HEK293 (cell line): Measurements from ENCODE around the gene COL5A1.

Source experiments
- GLIS2 ChIP-seq: fragments of 450-650 bp; formaldehyde crosslinking; IDR thresholded peaks from 2 replicates; pipeline ENCODE4 v1.5.1; 2016; ENCODE audit warnings: missing biosample characterization, missing genetic modification characterization
- RBAK ChIP-seq: fragments of 450-650 bp; formaldehyde crosslinking; IDR thresholded peaks from 2 replicates; pipeline ENCODE4 v1.5.1; 2016; ENCODE audit warnings: missing biosample characterization, missing genetic modification characterization
- SCRT2 ChIP-seq: fragments of 450-650 bp; formaldehyde crosslinking; IDR thresholded peaks from 2 replicates; pipeline ENCODE4 v1.5.1; 2016; ENCODE audit warnings: missing biosample characterization, missing genetic modification characterization
- TCF7L2 ChIP-seq: IDR thresholded peaks from 2 replicates; pipeline ENCODE4 v1.6.1; 2011; ENCODE audit warnings: low read depth, mild to moderate bottlenecking, inconsistent platforms, low read length, moderate library complexity, borderline replicate concordance
- WT1 ChIP-seq: fragments of 450-650 bp; formaldehyde crosslinking; IDR thresholded peaks from 2 replicates; pipeline ENCODE4 v1.5.1; 2016; ENCODE audit warnings: missing biosample characterization, missing genetic modification characterization
- ZBTB48 ChIP-seq: fragments of 450-650 bp; formaldehyde crosslinking; IDR thresholded peaks from 2 replicates; pipeline ENCODE4 v1.5.1; 2016; ENCODE audit warnings: missing biosample characterization, missing genetic modification characterization
- ZBTB7A ChIP-seq: fragments of 450-650 bp; formaldehyde crosslinking; IDR thresholded peaks from 2 replicates; pipeline ENCODE4 v1.5.1; 2016; ENCODE audit warnings: low read depth, missing biosample characterization, missing genetic modification characterization
- ZFHX2 ChIP-seq: fragments of 450-650 bp; formaldehyde crosslinking; conservative IDR thresholded peaks from 2 replicates; pipeline ENCODE4 v1.5.1; 2016; ENCODE audit warnings: missing biosample characterization, missing genetic modification characterization
- ZFP37 ChIP-seq: fragments of 450-650 bp; formaldehyde crosslinking; IDR thresholded peaks from 2 replicates; pipeline ENCODE4 v1.5.1; 2016; ENCODE audit warnings: missing biosample characterization, missing genetic modification characterization
- ZIC2 ChIP-seq: fragments of 450-650 bp; formaldehyde crosslinking; IDR thresholded peaks from 2 replicates; pipeline ENCODE4 v1.5.1; 2016; ENCODE audit warnings: missing biosample characterization, missing genetic modification characterization
- ZNF121 ChIP-seq: fragments of 450-650 bp; formaldehyde crosslinking; IDR thresholded peaks from 2 replicates; pipeline ENCODE4 v1.5.1; 2016; ENCODE audit warnings: missing biosample characterization, missing genetic modification characterization
- ZNF175 ChIP-seq: fragments of 450-650 bp; formaldehyde crosslinking; IDR thresholded peaks from 2 replicates; pipeline ENCODE4 v1.5.1; 2016; ENCODE audit warnings: missing biosample characterization, missing genetic modification characterization
- ZNF19 ChIP-seq: fragments of 450-650 bp; formaldehyde crosslinking; IDR thresholded peaks from 2 replicates; pipeline ENCODE4; 2016; ENCODE audit warnings: missing biosample characterization, missing genetic modification characterization, low read depth
- ZNF202 ChIP-seq: fragments of 450-650 bp; formaldehyde crosslinking; IDR thresholded peaks from 2 replicates; pipeline ENCODE4 v1.5.1; 2016; ENCODE audit warnings: missing biosample characterization, missing genetic modification characterization, borderline replicate concordance
- ZNF24 ChIP-seq: fragments of 450-650 bp; formaldehyde crosslinking; IDR thresholded peaks from 2 replicates; pipeline ENCODE4 v1.5.1; 2016; ENCODE audit warnings: missing biosample characterization, missing genetic modification characterization
- ZNF394 ChIP-seq: fragments of 450-650 bp; formaldehyde crosslinking; IDR thresholded peaks from 2 replicates; pipeline ENCODE4 v1.5.1; 2016; ENCODE audit warnings: missing biosample characterization, missing genetic modification characterization, mild to moderate bottlenecking, moderate library complexity, borderline replicate concordance
- ZNF426 ChIP-seq: fragments of 450-650 bp; formaldehyde crosslinking; IDR thresholded peaks from 2 replicates; pipeline ENCODE4 v1.5.1; 2017; ENCODE audit warnings: missing biosample characterization, missing genetic modification characterization, mild to moderate bottlenecking, inconsistent platforms, moderate library complexity
- ZNF544 ChIP-seq: fragments of 450-650 bp; formaldehyde crosslinking; IDR thresholded peaks from 2 replicates; pipeline ENCODE4 v1.5.0; 2017; ENCODE audit warnings: missing biosample characterization, missing genetic modification characterization
- ZNF558 ChIP-seq: fragments of 450-650 bp; formaldehyde crosslinking; IDR thresholded peaks from 2 replicates; pipeline ENCODE4 v1.5.1; 2016; ENCODE audit warnings: missing biosample characterization, missing genetic modification characterization
- ZNF600 ChIP-seq: fragments of 450-650 bp; formaldehyde crosslinking; IDR thresholded peaks from 2 replicates; pipeline ENCODE4 v1.5.1; 2016; ENCODE audit warnings: missing biosample characterization, missing genetic modification characterization
- ZNF623 ChIP-seq: fragments of 450-650 bp; formaldehyde crosslinking; IDR thresholded peaks from 2 replicates; pipeline ENCODE4 v1.5.1; 2016; ENCODE audit warnings: missing biosample characterization, missing genetic modification characterization
- ZNF626 ChIP-seq: fragments of 450-650 bp; sonication (Bioruptor Pico); formaldehyde crosslinking; IDR thresholded peaks from 2 replicates; pipeline ENCODE4 v1.5.1; 2018; ENCODE audit warnings: missing biosample characterization, missing genetic modification characterization, inconsistent platforms
- ZNF664 ChIP-seq: fragments of 450-650 bp; formaldehyde crosslinking; IDR thresholded peaks from 2 replicates; pipeline ENCODE4 v1.5.1; 2016; ENCODE audit warnings: missing biosample characterization, missing genetic modification characterization
- ZNF776 ChIP-seq: fragments of 450-650 bp; formaldehyde crosslinking; IDR thresholded peaks from 2 replicates; pipeline ENCODE4 v1.5.0; 2017; ENCODE audit warnings: missing biosample characterization, missing genetic modification characterization, borderline replicate concordance
- ZNF785 ChIP-seq: fragments of 450-650 bp; formaldehyde crosslinking; IDR thresholded peaks from 2 replicates; pipeline ENCODE4 v1.5.1; 2016; ENCODE audit warnings: missing biosample characterization, missing genetic modification characterization
- ZNF830 ChIP-seq: fragments of 450-650 bp; IDR thresholded peaks from 2 replicates; pipeline ENCODE4 v1.5.0; 2018; ENCODE audit warnings: missing biosample characterization, missing genetic modification characterization, low read depth, mild to moderate bottlenecking, moderate library complexity
- ZNF837 ChIP-seq: fragments of 450-650 bp; formaldehyde crosslinking; IDR thresholded peaks from 2 replicates; pipeline ENCODE4 v1.5.1; 2016; ENCODE audit warnings: missing biosample characterization, missing genetic modification characterization
- ZSCAN4 ChIP-seq: fragments of 450-650 bp; formaldehyde crosslinking; IDR thresholded peaks from 2 replicates; pipeline ENCODE4 v1.5.1; 2017; ENCODE audit warnings: missing biosample characterization, missing genetic modification characterization
- ZSCAN5A ChIP-seq: fragments of 450-650 bp; formaldehyde crosslinking; IDR thresholded peaks from 2 replicates; pipeline ENCODE4 v1.5.1; 2016; ENCODE audit warnings: missing biosample characterization, missing genetic modification characterization
- TF ChIP-seq, protein P1 (sequence below): fragments of 450-650 bp; IDR thresholded peaks from 2 replicates; pipeline ENCODE4 v1.5.1; 2018; ENCODE audit warnings: missing biosample characterization, mild to moderate bottlenecking, missing genetic modification characterization
- TF ChIP-seq, protein P2 (sequence below): fragments of 450-650 bp; formaldehyde crosslinking; IDR thresholded peaks from 2 replicates; pipeline ENCODE4 v1.5.1; 2016; ENCODE audit warnings: missing biosample characterization, missing genetic modification characterization
- TF ChIP-seq, protein P3 (sequence below): fragments of 450-650 bp; formaldehyde crosslinking; IDR thresholded peaks from 2 replicates; pipeline ENCODE4 v1.5.1; 2016; ENCODE audit warnings: missing biosample characterization, missing genetic modification characterization

The COL5A1 gene

GRCh38 chr9:134641173-134641989, at the start of gene COL5A1 (continued):
- TF ChIP-seq TCF7L2, result no peak
- TF ChIP-seq ZSCAN5A, result no peak
- no peak for TF ChIP-seq ZNF394 (tag by site-specific recombination)
- no peak for TF ChIP-seq ZNF426
- TF ChIP-seq ZNF623 (tag by site-specific recombination), result no peak
- TF ChIP-seq GLIS2 (tag by site-specific recombination), result peak; percentile 64
- no peak for TF ChIP-seq ZNF202 (tag by site-specific recombination)
- TF ChIP-seq SCRT2, result no peak
- TF ChIP-seq ZNF175 (tag by site-specific recombination), result no peak
- TF ChIP-seq ZNF776, result no peak
- no peak for TF ChIP-seq ZNF24 (tag by site-specific recombination)
- TF ChIP-seq, protein P1, sequence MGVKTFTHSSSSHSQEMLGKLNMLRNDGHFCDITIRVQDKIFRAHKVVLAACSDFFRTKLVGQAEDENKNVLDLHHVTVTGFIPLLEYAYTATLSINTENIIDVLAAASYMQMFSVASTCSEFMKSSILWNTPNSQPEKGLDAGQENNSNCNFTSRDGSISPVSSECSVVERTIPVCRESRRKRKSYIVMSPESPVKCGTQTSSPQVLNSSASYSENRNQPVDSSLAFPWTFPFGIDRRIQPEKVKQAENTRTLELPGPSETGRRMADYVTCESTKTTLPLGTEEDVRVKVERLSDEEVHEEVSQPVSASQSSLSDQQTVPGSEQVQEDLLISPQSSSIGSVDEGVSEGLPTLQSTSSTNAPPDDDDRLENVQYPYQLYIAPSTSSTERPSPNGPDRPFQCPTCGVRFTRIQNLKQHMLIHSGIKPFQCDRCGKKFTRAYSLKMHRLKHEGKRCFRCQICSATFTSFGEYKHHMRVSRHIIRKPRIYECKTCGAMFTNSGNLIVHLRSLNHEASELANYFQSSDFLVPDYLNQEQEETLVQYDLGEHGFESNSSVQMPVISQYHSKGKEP, result 0 out of 2 replicates have a peak, but pooled peaks have one; percentile 29
- no peak for TF ChIP-seq RBAK (tag by site-specific recombination)
- TF ChIP-seq, protein P2, sequence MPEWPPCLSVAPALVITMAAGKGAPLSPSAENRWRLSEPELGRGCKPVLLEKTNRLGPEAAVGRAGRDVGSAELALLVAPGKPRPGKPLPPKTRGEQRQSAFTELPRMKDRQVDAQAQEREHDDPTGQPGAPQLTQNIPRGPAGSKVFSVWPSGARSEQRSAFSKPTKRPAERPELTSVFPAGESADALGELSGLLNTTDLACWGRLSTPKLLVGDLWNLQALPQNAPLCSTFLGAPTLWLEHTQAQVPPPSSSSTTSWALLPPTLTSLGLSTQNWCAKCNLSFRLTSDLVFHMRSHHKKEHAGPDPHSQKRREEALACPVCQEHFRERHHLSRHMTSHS, result no peak
- 0 out of 2 replicates have a peak, but pooled peaks have one; percentile 26 for TF ChIP-seq ZNF600 (tag by site-specific recombination)
- peak; percentile 52; the same call in 1 of the 2 replicates for TF ChIP-seq ZBTB48 (tag by site-specific recombination)
- no peak for TF ChIP-seq ZNF837 (tag by site-specific recombination)
- TF ChIP-seq ZFHX2 (tag by site-specific recombination), result peak; percentile 98
- no peak for TF ChIP-seq ZNF626 (tag by site-specific recombination)
- no peak for TF ChIP-seq ZNF785 (tag by site-specific recombination)
- no peak for TF ChIP-seq ZNF558
- TF ChIP-seq ZNF544, result no peak
- TF ChIP-seq, protein P3, sequence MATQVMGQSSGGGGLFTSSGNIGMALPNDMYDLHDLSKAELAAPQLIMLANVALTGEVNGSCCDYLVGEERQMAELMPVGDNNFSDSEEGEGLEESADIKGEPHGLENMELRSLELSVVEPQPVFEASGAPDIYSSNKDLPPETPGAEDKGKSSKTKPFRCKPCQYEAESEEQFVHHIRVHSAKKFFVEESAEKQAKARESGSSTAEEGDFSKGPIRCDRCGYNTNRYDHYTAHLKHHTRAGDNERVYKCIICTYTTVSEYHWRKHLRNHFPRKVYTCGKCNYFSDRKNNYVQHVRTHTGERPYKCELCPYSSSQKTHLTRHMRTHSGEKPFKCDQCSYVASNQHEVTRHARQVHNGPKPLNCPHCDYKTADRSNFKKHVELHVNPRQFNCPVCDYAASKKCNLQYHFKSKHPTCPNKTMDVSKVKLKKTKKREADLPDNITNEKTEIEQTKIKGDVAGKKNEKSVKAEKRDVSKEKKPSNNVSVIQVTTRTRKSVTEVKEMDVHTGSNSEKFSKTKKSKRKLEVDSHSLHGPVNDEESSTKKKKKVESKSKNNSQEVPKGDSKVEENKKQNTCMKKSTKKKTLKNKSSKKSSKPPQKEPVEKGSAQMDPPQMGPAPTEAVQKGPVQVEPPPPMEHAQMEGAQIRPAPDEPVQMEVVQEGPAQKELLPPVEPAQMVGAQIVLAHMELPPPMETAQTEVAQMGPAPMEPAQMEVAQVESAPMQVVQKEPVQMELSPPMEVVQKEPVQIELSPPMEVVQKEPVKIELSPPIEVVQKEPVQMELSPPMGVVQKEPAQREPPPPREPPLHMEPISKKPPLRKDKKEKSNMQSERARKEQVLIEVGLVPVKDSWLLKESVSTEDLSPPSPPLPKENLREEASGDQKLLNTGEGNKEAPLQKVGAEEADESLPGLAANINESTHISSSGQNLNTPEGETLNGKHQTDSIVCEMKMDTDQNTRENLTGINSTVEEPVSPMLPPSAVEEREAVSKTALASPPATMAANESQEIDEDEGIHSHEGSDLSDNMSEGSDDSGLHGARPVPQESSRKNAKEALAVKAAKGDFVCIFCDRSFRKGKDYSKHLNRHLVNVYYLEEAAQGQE, result no peak
- no peak for TF ChIP-seq WT1 (tag by site-specific recombination)
- TF ChIP-seq ZNF19 (tag by site-specific recombination), result no peak
- no peak for TF ChIP-seq ZNF664 (tag by site-specific recombination)
- TF ChIP-seq ZNF121 (tag by site-specific recombination), result 0 out of 2 replicates have a peak, but pooled peaks have one; percentile 34
- no peak for TF ChIP-seq ZSCAN4 (tag by site-specific recombination)
- TF ChIP-seq ZNF830, result no peak
- TF ChIP-seq ZFP37 (tag by site-specific recombination), result no peak
- TF ChIP-seq ZBTB7A (tag by site-specific recombination), result no peak
- peak; percentile 75 for TF ChIP-seq ZIC2
